ENCODE measurements around the gene PXN. TPM values are rescaled to one million over a fixed set of nuclear protein-coding genes. Genes with fewer than 3 reads are reported as not detected.

Gene PXN
- 91.9 and 113 TPM in 2 replicates for total RNA-seq

GRCh38 chr12:120265473-120266179 is at the start of gene PXN:
Gene PXN, minus strand, starts transcription at chr12:120265730. Its CDS starts 101 bp downstream, at chr12:120265629.

GRCh38 chr12:120301962-120302815 is 36.7 kb upstream of the PXN start, which contains the start of gene SIRT4:
Gene SIRT4, plus strand, starts transcription at chr12:120302321. Its CDS starts 1,241 bp downstream, at chr12:120303562.

GRCh38 chr12:120292661-120293531 is 27.4 kb upstream of the PXN start, which contains the start of gene RNU4-1:
Gene RNU4-1, minus strand, starts transcription at chr12:120293237.

GRCh38 chr12:120194534-120195395 is 70.8 kb downstream of the PXN start, which contains the start of gene GCN1:
Gene GCN1, minus strand, starts transcription at chr12:120194715. Its CDS starts 18 bp downstream, at chr12:120194697.

Other genes starting within 250 kb of the PXN start
- 20.8 and 27.3 TPM in 2 replicates for gene RAB35, start 149.0 kb downstream of the PXN start, total RNA-seq
- gene GCN1, start 71.0 kb downstream of the PXN start, total RNA-seq: 60.8 and 79.6 TPM in 2 replicates
- 3,668 and 4,655 TPM in 2 replicates for gene RPLP0, start 64.6 kb downstream of the PXN start, total RNA-seq
- gene RNU4-2, start 26.2 kb upstream of the PXN start, total RNA-seq: under 0.01 TPM in 2 replicates
- gene RNU4-1, start 27.5 kb upstream of the PXN start, total RNA-seq: under 0.01 TPM in 2 replicates
- 1.5 TPM in 2 replicates for gene SIRT4, start 36.6 kb upstream of the PXN start, total RNA-seq
- not detected in 2 replicates for gene PLA2G1B, start 62.0 kb upstream of the PXN start, total RNA-seq
- not detected in 2 replicates for gene MSI1, start 103.4 kb upstream of the PXN start, total RNA-seq
- 633 and 734 TPM in 2 replicates for gene COX6A1, start 172.4 kb upstream of the PXN start, total RNA-seq
- 33.4 and 34.3 TPM in 2 replicates for gene TRIAP1, start 180.7 kb upstream of the PXN start, total RNA-seq
- gene GATC, start 180.7 kb upstream of the PXN start, total RNA-seq: 14.6 and 14.8 TPM in 2 replicates
- 145 and 151 TPM in 2 replicates for gene SRSF9, start 204.0 kb upstream of the PXN start, total RNA-seq
- 392 and 421 TPM in 2 replicates for gene DYNLL1, start 230.4 kb upstream of the PXN start, total RNA-seq